HG02840 (cell line): ENCODE results near the gene CCDC97.
"Not testable (repeated sequence)": the region's sequence is repeated elsewhere in the genome, so short reads cannot be mapped to it uniquely, and the experiment has no call there.

Experiments
- ATAC-seq: cut with Tn5 transposase; IDR thresholded peaks from one replicate; pipeline ENCODE4 v1.9.1; 2021; ENCODE audit warnings: mild to moderate bottlenecking, moderate library complexity, moderate number of reproducible peaks; ENCODE audit not compliant: unreplicated experiment, low FRiP score

CCDC97 gene

GRCh38 chr19:41356984-41357739 is 47.2 kb downstream of the CCDC97 start:
- ATAC-seq, result no peak

DNA sequence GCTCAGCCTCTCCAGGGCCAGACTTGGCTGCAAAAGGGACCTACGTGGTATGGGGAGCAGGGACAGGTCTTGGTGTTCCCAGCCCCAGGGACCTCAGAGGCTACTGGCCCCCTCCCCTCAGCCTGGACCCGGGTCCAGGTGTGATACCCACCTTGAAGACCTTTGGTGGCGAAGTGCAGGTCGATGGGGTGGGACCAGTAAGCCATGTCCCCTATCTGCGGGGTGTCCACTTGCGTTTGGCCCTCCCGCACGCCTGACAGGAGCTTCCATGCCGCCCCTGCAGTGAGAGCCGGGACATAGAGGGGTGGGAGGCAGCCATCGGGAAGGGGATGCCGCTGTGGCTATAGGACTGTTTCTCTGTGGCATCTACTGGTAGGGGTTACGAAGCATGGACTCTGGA is 47.8 kb downstream of the CCDC97 start:
- ATAC-seq, result no peak

DNA sequence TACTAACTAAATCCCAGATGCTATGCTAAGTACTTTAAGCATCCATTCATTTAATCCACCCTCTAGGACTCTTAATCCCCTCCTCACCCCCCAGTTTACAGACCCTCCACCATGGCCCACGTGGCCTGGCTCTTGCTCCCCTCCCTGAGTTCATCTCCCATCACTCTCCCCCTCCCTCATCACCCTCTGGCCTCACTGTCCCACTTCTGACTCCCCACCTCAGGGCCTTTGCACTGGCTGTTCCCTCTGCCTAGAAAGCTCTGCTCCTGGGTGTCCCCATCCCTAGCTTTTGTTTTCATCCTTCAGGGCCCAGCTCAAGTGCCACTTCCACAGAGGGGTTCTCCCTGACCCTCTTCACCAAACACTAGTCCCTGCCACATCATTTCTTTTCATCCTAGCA is 49.8 kb downstream of the CCDC97 start:
- ATAC-seq, result no peak

DNA sequence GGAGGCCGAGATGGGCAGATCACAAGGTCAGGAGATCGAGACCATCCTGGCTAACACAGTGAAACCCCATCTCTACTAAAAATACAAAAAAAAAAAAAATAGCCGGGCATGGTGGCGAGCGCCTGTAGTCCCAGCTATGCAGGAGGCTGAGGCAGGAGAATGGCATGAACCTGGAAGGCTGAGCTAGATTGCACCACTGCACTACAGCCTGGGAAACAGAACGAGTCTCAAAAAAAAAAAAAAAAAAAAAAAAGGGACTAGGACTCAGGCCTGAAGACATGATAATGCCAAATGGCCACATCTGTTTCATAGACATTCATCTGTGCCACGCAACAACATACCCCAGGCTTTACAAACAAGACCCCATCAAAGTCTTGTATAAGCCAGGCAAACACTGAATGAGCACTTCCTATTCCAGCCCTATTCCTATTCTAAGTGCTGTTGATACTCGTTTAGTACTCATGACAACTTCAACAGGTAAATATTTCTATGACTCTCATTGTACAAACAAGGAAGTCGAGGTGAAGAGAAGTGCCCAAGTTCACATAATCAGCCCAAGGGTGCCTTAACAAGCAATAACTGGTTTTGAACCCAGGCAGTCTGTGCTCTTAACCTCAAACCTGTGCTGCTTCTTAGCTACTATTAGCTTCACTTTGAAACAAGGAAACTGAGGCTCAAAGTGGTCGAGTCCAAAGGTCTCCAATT is 52.3 kb downstream of the CCDC97 start:
- ATAC-seq, result no peak

GRCh38 chr19:41363371-41363752 is 53.4 kb downstream of the CCDC97 start:
- ATAC-seq, result no peak

GRCh38 chr19:41363753-41364523 is 54.0 kb downstream of the CCDC97 start, which contains the start of gene B9D2:
Gene B9D2, minus strand, starts transcription at chr19:41364149. Its CDS starts 630 bp downstream, at chr19:41363519.
- ATAC-seq, result peak; percentile 83

DNA sequence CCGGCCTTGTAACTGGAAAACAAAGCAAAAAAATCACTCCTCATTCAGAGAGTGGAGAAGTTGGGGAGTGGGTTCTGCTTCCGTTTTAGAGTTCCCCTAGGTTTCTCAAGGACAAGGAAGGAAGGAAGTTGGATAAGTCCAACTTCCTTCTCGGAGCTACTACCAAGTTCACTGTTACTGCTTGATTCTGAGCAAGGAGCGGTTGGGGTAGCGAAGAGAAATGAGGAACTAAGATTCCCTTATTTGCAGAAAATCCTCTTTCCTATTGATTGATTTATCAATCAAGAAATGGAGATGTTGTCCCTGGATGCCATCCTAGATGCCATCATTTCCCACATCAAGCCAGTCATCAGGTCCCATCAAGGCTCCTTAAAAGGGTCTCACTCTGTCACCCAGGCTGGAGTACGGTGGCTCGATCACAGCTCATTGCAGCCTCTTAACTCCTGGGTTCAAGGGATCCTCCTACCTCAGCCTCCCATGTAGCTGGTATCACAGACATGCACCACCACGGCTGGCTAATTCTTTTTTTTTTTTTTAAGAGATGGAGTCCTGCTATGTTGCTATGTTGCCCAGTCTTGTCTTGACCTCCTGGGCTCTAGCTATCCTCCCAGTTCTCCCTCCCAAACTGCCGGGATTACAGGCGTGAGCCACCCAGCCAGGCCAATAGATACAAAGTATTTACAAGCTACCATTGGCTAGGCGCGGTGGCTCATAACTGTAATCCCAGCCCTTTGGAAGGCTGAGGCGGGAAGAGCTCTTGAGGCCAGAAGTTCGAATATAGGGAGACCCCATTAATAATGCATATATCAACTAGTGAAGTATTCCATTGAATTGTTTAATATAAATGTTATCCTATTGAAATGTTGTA is 54.8 kb downstream of the CCDC97 start:
- ATAC-seq, result no peak

DNA sequence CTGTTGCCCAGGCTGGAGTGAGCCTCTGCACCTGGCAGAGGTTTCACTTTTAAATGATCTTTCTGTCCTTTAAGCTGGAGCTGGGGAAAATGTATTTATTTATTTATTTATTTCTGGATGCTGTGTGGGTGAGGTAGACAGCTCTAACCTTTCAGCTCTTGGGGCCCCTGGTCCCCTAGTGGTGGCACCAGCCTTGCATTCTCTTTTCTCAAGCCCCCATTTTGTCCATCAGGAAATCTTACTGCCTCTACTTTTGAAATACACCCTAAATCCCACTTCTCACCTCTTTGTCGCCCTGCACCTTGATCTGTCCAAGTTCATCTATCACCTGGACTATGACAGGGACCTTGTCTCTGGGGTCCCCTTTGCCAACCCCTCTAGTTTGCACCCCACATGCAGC is 56.1 kb downstream of the CCDC97 start:
- no peak for ATAC-seq

GRCh38 chr19:41367848-41368301 is 57.9 kb downstream of the CCDC97 start:
- ATAC-seq, result no peak

DNA sequence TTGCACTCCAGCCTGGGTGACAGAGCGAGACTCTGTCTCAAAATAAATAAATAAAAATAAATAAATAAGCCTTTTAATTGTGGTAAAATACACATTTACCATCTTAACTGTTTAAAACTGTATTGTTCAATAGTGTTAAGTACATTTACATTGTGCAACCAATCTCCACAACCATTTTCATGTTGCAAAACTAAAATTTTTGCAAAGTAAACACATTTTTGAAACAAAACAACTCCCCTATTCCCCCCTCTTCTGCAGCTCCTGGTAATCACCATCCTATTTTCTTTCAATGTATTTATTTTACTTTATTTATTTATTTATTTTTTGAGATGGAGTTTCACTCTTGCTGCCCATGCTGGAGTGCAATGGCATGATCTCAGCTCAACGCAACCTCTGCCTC is 59.8 kb downstream of the CCDC97 start:
- ATAC-seq, result no peak

GRCh38 chr19:41371119-41371518 is 61.1 kb downstream of the CCDC97 start:
- ATAC-seq, result not testable (repeated sequence)

GRCh38 chr19:41371541-41371940 is 61.6 kb downstream of the CCDC97 start:
- no peak for ATAC-seq

GRCh38 chr19:41372501-41372900 is 62.5 kb downstream of the CCDC97 start:
- ATAC-seq, result no peak

DNA sequence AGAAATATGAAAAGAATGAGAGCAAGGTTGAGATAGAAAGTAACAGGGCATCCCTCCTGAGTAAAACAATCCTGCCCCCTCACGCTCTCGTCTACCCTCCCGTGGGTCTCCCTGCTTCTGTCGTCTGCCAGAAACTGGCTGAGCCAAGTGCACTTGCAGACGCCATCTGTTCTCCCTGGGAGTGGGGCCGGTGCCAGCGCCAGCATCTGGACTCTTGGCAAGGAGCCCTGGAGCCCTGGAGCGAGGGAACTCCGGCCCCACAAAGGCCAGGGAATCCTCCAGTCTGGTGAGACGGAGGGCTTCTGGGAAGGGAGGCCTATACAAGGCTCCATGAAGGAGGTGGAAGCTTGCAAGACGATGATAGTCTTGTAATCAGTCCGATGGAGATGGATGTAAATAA is 64.0 kb downstream of the CCDC97 start:
- no peak for ATAC-seq
